A549 (cell line): Measurements from ENCODE around the gene NT5C. TPM values are rescaled to one million over a fixed set of nuclear protein-coding genes. Genes with fewer than 3 reads are reported as not detected.

Source experiments
- ATAC-seq, 2 experiments: fragments of 200-7000 bp in 1 of 2; fragments of >200 bp in 1 of 2; cut with Nextera tagmentation in 1 of 2; cut with Tn5 transposase in 1 of 2; 3 replicates each; pipeline versions ENCODE4 v1.8.0 to v1.9.1; 2018 to 2020; ENCODE audit warnings: mild to moderate bottlenecking in 1 of 2, moderate library complexity in 1 of 2
- CTCF ChIA-PET: fragments of 300-600 bp; sonication (Branson Sonifier 250); formaldehyde crosslinking; extraction: SDS; loops from one replicate; lab custom pipeline; 2021; ENCODE audit warnings: antibody characterized with exemption, inconsistent platforms; lab: Yijun Ruan, JAX
- POLR2A ChIA-PET: fragments of 350-600 bp; formaldehyde crosslinking; extraction: SDS; loops from one replicate; lab custom pipeline; 2021; ENCODE audit warnings: antibody characterized with exemption, inconsistent platforms; lab: Yijun Ruan, JAX
- DNase-seq, 2 experiments: peaks; one replicate each; pipeline versions ENCODE4 v3.0.0 to v3.0.0-alpha.2; 2011 to 2016; ENCODE audit warnings: low read depth in 1 of 2, low spot score in 1 of 2
- FAIRE-seq: peaks from 2 replicates; lab custom pipeline; 2011; peaks lifted over from hg19 to GRCh38; lab: Jason Lieb, UNC
- H3K27ac ChIP-seq, 2 experiments: fragments of >200 bp; sonication (Bioruptor Twin); formaldehyde crosslinking; 3 replicates each; pipeline ENCODE4 v1.5.1; 2016 to 2017
- H3K4me1 ChIP-seq: fragments of >200 bp; sonication (Bioruptor Twin); formaldehyde crosslinking; 3 replicates; pipeline ENCODE4 v1.6.1; 2016
- H3K4me2 ChIP-seq: fragments of >200 bp; sonication (Bioruptor Twin); formaldehyde crosslinking; 3 replicates; pipeline ENCODE4 v1.6.1; 2016
- H3K4me3 ChIP-seq: fragments of >200 bp; sonication (Bioruptor Twin); formaldehyde crosslinking; 3 replicates; pipeline ENCODE4 v1.5.1; 2016
- H3K9me3 ChIP-seq: fragments of >200 bp; sonication (Bioruptor Twin); formaldehyde crosslinking; 3 replicates; pipeline ENCODE4 v1.6.1; 2016
- ATOH8 ChIP-seq: fragments of 250-450 bp; sonication (Bioruptor Pico); IDR thresholded peaks from 2 replicates; pipeline ENCODE4 v1.5.0; 2020; ENCODE audit warnings: low read depth, mild to moderate bottlenecking, moderate library complexity
- CEBPB ChIP-seq, 2 experiments: fragments of >200 bp in 1 of 2; sonication (Bioruptor Twin) in 1 of 2; formaldehyde crosslinking in 1 of 2; IDR thresholded peaks; 2 replicates each; pipeline ENCODE4 v1.6.1; 2012 to 2016
- EHF ChIP-seq: fragments of 250-450 bp; sonication (Bioruptor Pico); IDR thresholded peaks from 2 replicates; pipeline ENCODE4 v1.5.0; 2020; ENCODE audit warnings: mild to moderate bottlenecking
- EHMT2 ChIP-seq: fragments of 200-600 bp; sonication (generic); IDR thresholded peaks from 2 replicates; pipeline ENCODE4 v1.6.1; 2016; ENCODE audit warnings: antibody characterized with exemption, low read depth, mild to moderate bottlenecking, moderate library complexity
- FOSB ChIP-seq: fragments of 250-450 bp; sonication (Bioruptor Pico); IDR thresholded peaks from 2 replicates; pipeline ENCODE4 v1.5.0; 2020; ENCODE audit warnings: mild to moderate bottlenecking, moderate library complexity
- HDAC2 ChIP-seq: fragments of 200-600 bp; sonication (generic); IDR thresholded peaks from 2 replicates; pipeline ENCODE4 v1.6.1; 2016
- HEYL ChIP-seq: fragments of 250-450 bp; sonication (Bioruptor Pico); IDR thresholded peaks from 2 replicates; pipeline ENCODE4 v1.8.0; 2021; ENCODE audit warnings: mild to moderate bottlenecking, moderate library complexity
- HOXA7 ChIP-seq: fragments of 250-450 bp; sonication (Bioruptor Pico); IDR thresholded peaks from 2 replicates; pipeline ENCODE4 v1.5.0; 2020; ENCODE audit warnings: mild to moderate bottlenecking, moderate library complexity
- JUN ChIP-seq, 2 experiments: fragments of >200 bp; sonication (Bioruptor Twin); formaldehyde crosslinking; IDR thresholded peaks; 2 replicates in 1 of 2; 3 replicates in 1 of 2; pipeline ENCODE4 v1.6.1; 2016 to 2017
- MAFK ChIP-seq: fragments of 450-650 bp; IDR thresholded peaks from 2 replicates; pipeline ENCODE4 v1.6.1; 2014; ENCODE audit not compliant: partially characterized antibody
- MAZ ChIP-seq: fragments of 150-350 bp; IDR thresholded peaks from 2 replicates; pipeline ENCODE4 v1.6.1; 2014; ENCODE audit warnings: antibody characterized with exemption, low read depth, low read length, borderline replicate concordance
- NPAS2 ChIP-seq: fragments of 250-450 bp; sonication (Bioruptor Pico); IDR thresholded peaks from 2 replicates; pipeline ENCODE4 v1.8.0; 2022; ENCODE audit warnings: mild to moderate bottlenecking, moderate library complexity, borderline replicate concordance
- POLR2A ChIP-seq: IDR thresholded peaks from 2 replicates; pipeline ENCODE4 v1.6.1; 2012; ENCODE audit warnings: mild to moderate bottlenecking, low read length
- RAD21 ChIP-seq, 2 experiments: fragments of >200 bp in 1 of 2; sonication (Bioruptor Twin) in 1 of 2; formaldehyde crosslinking in 1 of 2; IDR thresholded peaks in 1 of 2; conservative IDR thresholded peaks in 1 of 2; 2 replicates in 1 of 2; 3 replicates in 1 of 2; pipeline ENCODE4 v1.6.1; 2012 to 2018; ENCODE audit warnings: inconsistent platforms in 1 of 2
- RCOR1 ChIP-seq: fragments of 150-350 bp; IDR thresholded peaks from 2 replicates; pipeline ENCODE4 v1.6.1; 2014; ENCODE audit warnings: antibody characterized with exemption, low read length, low read depth
- TP53 ChIP-seq: fragments of 250-450 bp; sonication (Bioruptor Pico); IDR thresholded peaks from 2 replicates; pipeline ENCODE4 v1.5.0; 2021; ENCODE audit warnings: mild to moderate bottlenecking, moderate library complexity
- ZFP36 ChIP-seq: fragments of 450-650 bp; IDR thresholded peaks from 2 replicates; pipeline ENCODE4 v1.6.1; 2014; ENCODE audit warnings: borderline replicate concordance; ENCODE audit not compliant: partially characterized antibody
- ZNF302 ChIP-seq: fragments of 250-450 bp; sonication (Bioruptor Pico); IDR thresholded peaks from 2 replicates; pipeline ENCODE4 v1.9.0; 2021; ENCODE audit warnings: inconsistent platforms, mild to moderate bottlenecking, moderate library complexity
- WGBS: methylation state at CpG from one replicate; pipeline ENCODE4 v1.1.6; 2017; ENCODE audit errors: missing lambda C conversion rate; 5-methylcytosine and 5-hydroxymethylcytosine counted together
- polyA plus RNA-seq, 4 experiments: library from polyadenylated mRNA; depleted of rRNA in 3 of 4; stranded (reverse); fragments of >200 nt; fragmentation: RNase III in 1 of 4; extraction: RNeasy Plus Mini Kit Qiagen cat#74134 plus additional on column Dnase treatment in 1 of 4; gene quantifications; 2 replicates in 3 of 4; 3 replicates in 1 of 4; pipeline ENCODE4 v1.2.3, GENCODE V29; 2011 to 2017
- TF ChIP-seq, protein P1 (sequence below): fragments of 150-350 bp; IDR thresholded peaks from 2 replicates; pipeline ENCODE4 v1.6.1; 2014; ENCODE audit warnings: low read depth, mild to moderate bottlenecking, low read length
- TF ChIP-seq, protein P2 (sequence below): IDR thresholded peaks from 2 replicates; pipeline ENCODE4 v1.6.1; 2012

The NT5C gene
- polyA plus RNA-seq, 2 of the 4 experiments (the other 2 are of a cell fraction), result 73.7 to 91.4 TPM

DNA sequence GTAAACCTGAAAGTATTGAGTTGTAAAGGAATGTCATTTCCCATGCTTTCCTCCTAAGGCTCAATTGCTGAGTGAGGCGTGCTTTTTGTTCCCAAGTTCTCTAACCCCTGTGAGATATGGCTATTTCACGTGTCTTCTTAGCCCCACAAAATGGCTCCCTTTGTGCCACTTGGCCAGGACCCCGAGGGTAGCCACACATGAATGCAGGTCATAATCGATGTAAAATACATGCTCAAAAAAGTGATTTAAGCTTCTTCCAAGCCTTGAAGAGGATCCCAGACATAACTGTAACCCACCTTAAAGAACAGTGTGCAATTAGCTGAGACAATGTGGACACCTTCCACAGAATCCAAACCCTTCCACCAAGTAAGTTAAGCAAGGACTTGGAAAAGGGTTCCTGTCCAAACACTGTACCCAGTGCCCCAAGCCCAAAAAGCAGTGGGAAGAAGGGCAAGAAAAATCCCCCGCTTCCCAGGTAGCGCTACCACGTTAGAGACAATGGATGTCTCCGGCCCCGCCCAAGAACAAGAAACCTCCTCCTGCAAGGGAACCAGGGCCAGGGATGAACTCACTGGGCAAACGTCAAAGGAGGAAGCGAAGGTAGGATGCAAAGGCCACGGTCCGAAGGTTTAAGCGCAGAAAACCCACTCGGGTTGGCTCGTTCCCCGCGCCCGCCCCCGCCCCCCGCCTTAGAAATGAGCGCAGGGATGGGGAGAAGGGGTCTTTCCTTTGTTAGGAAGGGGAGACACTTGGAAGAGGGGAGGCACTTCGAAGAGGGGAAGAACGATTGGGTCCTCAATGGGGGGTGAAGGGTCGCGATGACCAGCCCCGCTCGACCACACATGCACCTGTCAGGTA, 21.6 kb upstream of the NT5C start (continued):
- TF ChIP-seq ZFP36 (no peak), RAD21 (conservative IDR thresholded peaks at IDR 0.05 in 1 of 2, IDR thresholded peaks at IDR 0.05 in 1 of 2) (no peak), ATOH8 (CRISPR knock-in tag) (0 out of 2 replicates have a peak, but pooled peaks have one; percentile 30), HDAC2 (no peak), POLR2A (peak; percentile 37), MAZ (no peak), MAFK (no peak), CEBPB (IDR thresholded peaks at IDR 0.05) (no peak)
- TF ChIP-seq, protein P1, sequence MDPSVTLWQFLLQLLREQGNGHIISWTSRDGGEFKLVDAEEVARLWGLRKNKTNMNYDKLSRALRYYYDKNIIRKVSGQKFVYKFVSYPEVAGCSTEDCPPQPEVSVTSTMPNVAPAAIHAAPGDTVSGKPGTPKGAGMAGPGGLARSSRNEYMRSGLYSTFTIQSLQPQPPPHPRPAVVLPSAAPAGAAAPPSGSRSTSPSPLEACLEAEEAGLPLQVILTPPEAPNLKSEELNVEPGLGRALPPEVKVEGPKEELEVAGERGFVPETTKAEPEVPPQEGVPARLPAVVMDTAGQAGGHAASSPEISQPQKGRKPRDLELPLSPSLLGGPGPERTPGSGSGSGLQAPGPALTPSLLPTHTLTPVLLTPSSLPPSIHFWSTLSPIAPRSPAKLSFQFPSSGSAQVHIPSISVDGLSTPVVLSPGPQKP, result no peak
- TF ChIP-seq, protein P2, sequence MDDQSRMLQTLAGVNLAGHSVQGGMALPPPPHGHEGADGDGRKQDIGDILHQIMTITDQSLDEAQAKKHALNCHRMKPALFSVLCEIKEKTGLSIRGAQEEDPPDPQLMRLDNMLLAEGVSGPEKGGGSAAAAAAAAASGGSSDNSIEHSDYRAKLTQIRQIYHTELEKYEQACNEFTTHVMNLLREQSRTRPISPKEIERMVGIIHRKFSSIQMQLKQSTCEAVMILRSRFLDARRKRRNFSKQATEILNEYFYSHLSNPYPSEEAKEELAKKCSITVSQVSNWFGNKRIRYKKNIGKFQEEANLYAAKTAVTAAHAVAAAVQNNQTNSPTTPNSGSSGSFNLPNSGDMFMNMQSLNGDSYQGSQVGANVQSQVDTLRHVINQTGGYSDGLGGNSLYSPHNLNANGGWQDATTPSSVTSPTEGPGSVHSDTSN, result no peak
- TF ChIP-seq, all 56 proteins: peak for 9

DNA sequence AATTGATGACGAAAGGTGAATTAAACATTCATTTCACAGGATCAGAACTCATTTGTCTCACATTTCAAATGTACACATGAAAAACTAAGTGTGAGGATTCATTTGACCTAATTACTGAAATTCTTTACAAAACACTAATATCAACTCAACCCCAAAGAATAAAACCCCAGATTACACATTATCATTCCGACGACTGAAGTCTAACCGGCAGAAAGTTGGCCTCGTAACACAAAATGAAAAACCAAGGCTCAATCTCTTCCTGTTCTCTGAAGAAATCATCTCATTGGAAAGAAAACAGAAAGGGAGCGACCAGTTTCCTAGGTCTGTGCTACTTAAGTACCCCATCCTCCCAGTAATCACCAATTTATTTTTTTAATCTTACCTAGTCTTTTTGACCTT, 21.0 kb upstream of the NT5C start:
- DNase-seq, result no peak
- WGBS, result 26% methylated on average over 6 of the region's 6 CpGs
- CTCF ChIA-PET, result interaction anchor here (0.5 to 1.1 kb wide), 4 partner anchors 21 to 925 kb away, joined by 3 to 5 read pairs (median 4); partner anchors contain the start of gene NT5C
- no peak for FAIRE-seq
- POLR2A ChIA-PET, result interaction anchor here (0.9 kb wide), 1 partner anchor 30 kb away, joined by 3 read pairs; the partner anchor contains the start of gene SUMO2
- peak overlapping the region; percentile 89 for H3K4me2 ChIP-seq
- no peak for ATAC-seq
- peak overlapping the region; percentile 78 for H3K4me3 ChIP-seq
- no peaks in the 10 kb centered on the region for H3K9me3 ChIP-seq
- peaks cover 59% of the 10 kb centered on the region for H3K4me1 ChIP-seq
- H3K27ac ChIP-seq, result peak overlapping the region; percentile 85 to 95
- no peak for TF ChIP-seq RCOR1
- no peak for TF ChIP-seq EHMT2
- TF ChIP-seq HOXA7 (CRISPR knock-in tag), result no peak
- no peak for TF ChIP-seq POLR2A
- no peak for TF ChIP-seq MAZ
- TF ChIP-seq HEYL (CRISPR knock-in tag), result no peak
- no peak for TF ChIP-seq NPAS2 (CRISPR knock-in tag)
- no peak for TF ChIP-seq ZNF302 (CRISPR knock-in tag)
- no peak for TF ChIP-seq FOSB (CRISPR knock-in tag)
- TF ChIP-seq, protein P2, result no peak
- no peak for TF ChIP-seq JUN (IDR thresholded peaks at IDR 0.05)
- TF ChIP-seq RAD21 (conservative IDR thresholded peaks at IDR 0.05 in 1 of 2, IDR thresholded peaks at IDR 0.05 in 1 of 2), result no peak
- TF ChIP-seq TP53, result no peak
- TF ChIP-seq EHF, result no peak
